Measurements from ENCODE around the gene PYGB.

Gene PYGB

GRCh38 chr20:25310268-25310920 lies 62.5 kb downstream of the PYGB start (continued):
- TF ChIP-seq ZNF488 (tag by site-specific recombination; IDR thresholded peaks at IDR 0.05) (no peak), KLF8 (tag by site-specific recombination; IDR thresholded peaks at IDR 0.05) (peak; percentile 71), ZNF146 (tag by site-specific recombination; IDR thresholded peaks at IDR 0.05) (no peak), ZNF416 (tag by site-specific recombination; IDR thresholded peaks at IDR 0.05) (no peak), ZNF354C (tag by site-specific recombination; IDR thresholded peaks at IDR 0.05; ENCODE audit: borderline replicate concordance, low read depth) (no peak), SP3 (tag by site-specific recombination; IDR thresholded peaks at IDR 0.05) (0 out of 2 replicates have a peak, but pooled peaks have one; percentile 18), ZNF423 (tag by site-specific recombination; IDR thresholded peaks at IDR 0.05) (no peak), RBAK (tag by site-specific recombination; IDR thresholded peaks at IDR 0.05) (no peak), ZNF792 (tag by site-specific recombination; IDR thresholded peaks at IDR 0.05) (no peak), PATZ1 (tag by site-specific recombination; IDR thresholded peaks at IDR 0.05) (peak; percentile 81), ZNF558 (tag by site-specific recombination; IDR thresholded peaks at IDR 0.05) (peak; percentile 49; the same call in 1 of the 2 replicates), ZNF513 (tag by site-specific recombination; IDR thresholded peaks at IDR 0.05) (no peak), HOXC10 (CRISPR knock-in tag; IDR thresholded peaks at IDR 0.05) (no peak), BCL6B (tag by site-specific recombination; IDR thresholded peaks at IDR 0.05) (no peak), ZNF501 (tag by site-specific recombination; IDR thresholded peaks at IDR 0.05) (no peak), FEZF1 (tag by site-specific recombination; IDR thresholded peaks at IDR 0.05) (no peak), BCL11A (tag by site-specific recombination; IDR thresholded peaks at IDR 0.05; ENCODE audit: low read depth) (peak; percentile 79), ZNF391 (tag by site-specific recombination; IDR thresholded peaks at IDR 0.05; ENCODE audit: borderline replicate concordance, low read depth) (no peak; the same call in 1 of the 2 replicates), ZNF157 (tag by site-specific recombination; IDR thresholded peaks at IDR 0.05) (no peak), YY1 (tag by site-specific recombination; IDR thresholded peaks at IDR 0.05) (no peak), OSR2 (tag by site-specific recombination; IDR thresholded peaks at IDR 0.05) (peak; percentile 20; the same call in 1 of the 2 replicates), KLF10 (tag by site-specific recombination; IDR thresholded peaks at IDR 0.05) (peak; percentile 27; the same call in 1 of the 2 replicates), ZNF530 (tag by site-specific recombination; IDR thresholded peaks at IDR 0.05; ENCODE audit: low read depth) (no peak), ZNF398 (tag by site-specific recombination; IDR thresholded peaks at IDR 0.05) (peak; percentile 88), ZBTB48 (tag by site-specific recombination; IDR thresholded peaks at IDR 0.05) (no peak), ZIC2 (tag by site-specific recombination; IDR thresholded peaks at IDR 0.05) (peak; percentile 25; the same call in 1 of the 2 replicates), ZNF768 (tag by site-specific recombination; IDR thresholded peaks at IDR 0.05) (no peak; the same call in 1 of the 2 replicates), ZNF335 (tag by site-specific recombination; conservative IDR thresholded peaks at IDR 0.05) (no peak), ZNF37A (tag by site-specific recombination; IDR thresholded peaks at IDR 0.05) (no peak), ZNF549 (tag by site-specific recombination; IDR thresholded peaks at IDR 0.05) (no peak), KLF7 (tag by site-specific recombination; IDR thresholded peaks at IDR 0.05; ENCODE audit: borderline replicate concordance) (no peak), ZNF510 (tag by site-specific recombination; IDR thresholded peaks at IDR 0.05; ENCODE audit: insufficient replicate concordance) (no peak), ZNF571 (tag by site-specific recombination; IDR thresholded peaks at IDR 0.05) (no peak), ZNF324 (tag by site-specific recombination; IDR thresholded peaks at IDR 0.05) (no peak), ZNF16 (tag by site-specific recombination; IDR thresholded peaks at IDR 0.05; ENCODE audit: low read depth) (no peak)
